ENCODE measurements around the gene PPIL6.

The PPIL6 gene

DNA sequence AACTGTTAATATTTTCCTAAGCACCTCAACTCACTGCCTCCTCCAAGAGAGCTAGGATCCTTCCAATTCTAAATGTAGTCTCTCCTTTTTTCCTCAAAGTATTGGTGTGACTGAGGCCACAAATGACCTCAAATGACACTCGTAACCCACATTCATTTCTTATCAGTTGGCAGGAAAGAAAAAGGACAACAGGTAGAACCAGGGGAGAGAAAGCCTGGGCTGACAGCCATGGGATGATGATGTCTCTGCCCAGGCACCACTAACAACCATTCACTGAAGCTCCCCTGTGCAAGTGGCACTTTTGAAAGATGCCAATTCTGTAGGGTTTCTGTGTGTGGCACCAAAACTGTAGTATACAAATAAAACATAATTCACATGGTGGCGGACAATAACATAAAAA lies 35.2 kb upstream of the PPIL6 start (continued):
- TF ChIP-seq, protein P1, sequence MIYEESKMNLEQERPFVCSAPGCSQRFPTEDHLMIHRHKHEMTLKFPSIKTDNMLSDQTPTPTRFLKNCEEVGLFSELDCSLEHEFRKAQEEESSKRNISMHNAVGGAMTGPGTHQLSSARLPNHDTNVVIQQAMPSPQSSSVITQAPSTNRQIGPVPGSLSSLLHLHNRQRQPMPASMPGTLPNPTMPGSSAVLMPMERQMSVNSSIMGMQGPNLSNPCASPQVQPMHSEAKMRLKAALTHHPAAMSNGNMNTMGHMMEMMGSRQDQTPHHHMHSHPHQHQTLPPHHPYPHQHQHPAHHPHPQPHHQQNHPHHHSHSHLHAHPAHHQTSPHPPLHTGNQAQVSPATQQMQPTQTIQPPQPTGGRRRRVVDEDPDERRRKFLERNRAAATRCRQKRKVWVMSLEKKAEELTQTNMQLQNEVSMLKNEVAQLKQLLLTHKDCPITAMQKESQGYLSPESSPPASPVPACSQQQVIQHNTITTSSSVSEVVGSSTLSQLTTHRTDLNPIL (CRISPR knock-in tag; IDR thresholded peaks at IDR 0.05; ENCODE audit: low read depth) = no peak
- TF ChIP-seq ZNF70 (CRISPR knock-in tag; IDR thresholded peaks at IDR 0.05) (no peak), OSR1 (CRISPR knock-in tag; IDR thresholded peaks at IDR 0.05) (no peak), PPARA (CRISPR knock-in tag; IDR thresholded peaks at IDR 0.05; ENCODE audit: borderline replicate concordance) (no peak), GLIS3 (CRISPR knock-in tag; IDR thresholded peaks at IDR 0.05) (no peak), TOX (CRISPR knock-in tag; IDR thresholded peaks at IDR 0.05; ENCODE audit: borderline replicate concordance) (no peak), CSDC2 (CRISPR knock-in tag; IDR thresholded peaks at IDR 0.05) (no peak), ARNTL (CRISPR knock-in tag; IDR thresholded peaks at IDR 0.05; ENCODE audit: borderline replicate concordance, low read depth) (no peak), ZNF8 (CRISPR knock-in tag; IDR thresholded peaks at IDR 0.05) (no peak), TCF4 (CRISPR knock-in tag; IDR thresholded peaks at IDR 0.05; ENCODE audit: borderline replicate concordance) (no peak)

DNA sequence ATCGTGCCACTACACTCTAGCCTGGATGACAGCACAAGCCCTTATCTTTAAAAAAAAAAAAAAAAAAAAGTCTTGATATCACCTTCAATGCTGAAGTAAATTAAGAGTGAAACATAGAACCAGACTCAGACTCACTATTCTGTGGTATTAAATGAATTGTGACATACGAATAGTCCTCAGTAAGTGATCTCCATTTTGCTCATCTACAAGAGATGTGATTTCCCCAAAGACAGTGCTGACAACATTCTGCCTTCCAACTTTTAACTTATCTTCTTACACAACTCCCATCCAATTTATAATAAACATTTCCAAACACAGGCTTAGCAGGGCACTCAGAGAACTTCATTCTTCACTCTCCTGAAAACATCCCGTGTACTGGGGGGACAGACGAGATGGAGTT lies 34.6 kb upstream of the PPIL6 start:
- TF ChIP-seq BACH2 (CRISPR knock-in tag; IDR thresholded peaks at IDR 0.05; ENCODE audit: borderline replicate concordance) = no peak
- TF ChIP-seq ZNF565 (CRISPR knock-in tag; conservative IDR thresholded peaks at IDR 0.05; ENCODE audit: low read depth) = no peak
- TF ChIP-seq, protein P2, sequence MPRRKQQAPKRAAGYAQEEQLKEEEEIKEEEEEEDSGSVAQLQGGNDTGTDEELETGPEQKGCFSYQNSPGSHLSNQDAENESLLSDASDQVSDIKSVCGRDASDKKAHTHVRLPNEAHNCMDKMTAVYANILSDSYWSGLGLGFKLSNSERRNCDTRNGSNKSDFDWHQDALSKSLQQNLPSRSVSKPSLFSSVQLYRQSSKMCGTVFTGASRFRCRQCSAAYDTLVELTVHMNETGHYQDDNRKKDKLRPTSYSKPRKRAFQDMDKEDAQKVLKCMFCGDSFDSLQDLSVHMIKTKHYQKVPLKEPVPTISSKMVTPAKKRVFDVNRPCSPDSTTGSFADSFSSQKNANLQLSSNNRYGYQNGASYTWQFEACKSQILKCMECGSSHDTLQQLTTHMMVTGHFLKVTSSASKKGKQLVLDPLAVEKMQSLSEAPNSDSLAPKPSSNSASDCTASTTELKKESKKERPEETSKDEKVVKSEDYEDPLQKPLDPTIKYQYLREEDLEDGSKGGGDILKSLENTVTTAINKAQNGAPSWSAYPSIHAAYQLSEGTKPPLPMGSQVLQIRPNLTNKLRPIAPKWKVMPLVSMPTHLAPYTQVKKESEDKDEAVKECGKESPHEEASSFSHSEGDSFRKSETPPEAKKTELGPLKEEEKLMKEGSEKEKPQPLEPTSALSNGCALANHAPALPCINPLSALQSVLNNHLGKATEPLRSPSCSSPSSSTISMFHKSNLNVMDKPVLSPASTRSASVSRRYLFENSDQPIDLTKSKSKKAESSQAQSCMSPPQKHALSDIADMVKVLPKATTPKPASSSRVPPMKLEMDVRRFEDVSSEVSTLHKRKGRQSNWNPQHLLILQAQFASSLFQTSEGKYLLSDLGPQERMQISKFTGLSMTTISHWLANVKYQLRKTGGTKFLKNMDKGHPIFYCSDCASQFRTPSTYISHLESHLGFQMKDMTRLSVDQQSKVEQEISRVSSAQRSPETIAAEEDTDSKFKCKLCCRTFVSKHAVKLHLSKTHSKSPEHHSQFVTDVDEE (CRISPR knock-in tag; IDR thresholded peaks at IDR 0.05) = no peak
- TF ChIP-seq RARB (CRISPR knock-in tag; IDR thresholded peaks at IDR 0.05) = no peak
- TF ChIP-seq, protein P3, sequence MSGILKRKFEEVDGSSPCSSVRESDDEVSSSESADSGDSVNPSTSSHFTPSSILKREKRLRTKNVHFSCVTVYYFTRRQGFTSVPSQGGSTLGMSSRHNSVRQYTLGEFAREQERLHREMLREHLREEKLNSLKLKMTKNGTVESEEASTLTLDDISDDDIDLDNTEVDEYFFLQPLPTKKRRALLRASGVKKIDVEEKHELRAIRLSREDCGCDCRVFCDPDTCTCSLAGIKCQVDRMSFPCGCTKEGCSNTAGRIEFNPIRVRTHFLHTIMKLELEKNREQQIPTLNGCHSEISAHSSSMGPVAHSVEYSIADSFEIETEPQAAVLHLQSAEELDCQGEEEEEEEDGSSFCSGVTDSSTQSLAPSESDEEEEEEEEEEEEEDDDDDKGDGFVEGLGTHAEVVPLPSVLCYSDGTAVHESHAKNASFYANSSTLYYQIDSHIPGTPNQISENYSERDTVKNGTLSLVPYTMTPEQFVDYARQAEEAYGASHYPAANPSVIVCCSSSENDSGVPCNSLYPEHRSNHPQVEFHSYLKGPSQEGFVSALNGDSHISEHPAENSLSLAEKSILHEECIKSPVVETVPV (CRISPR knock-in tag; IDR thresholded peaks at IDR 0.05) = no peak
- no peak for TF ChIP-seq GLIS3 (CRISPR knock-in tag; IDR thresholded peaks at IDR 0.05)
- no peak for TF ChIP-seq PPARA (CRISPR knock-in tag; IDR thresholded peaks at IDR 0.05; ENCODE audit: borderline replicate concordance)
- TF ChIP-seq, protein P4, sequence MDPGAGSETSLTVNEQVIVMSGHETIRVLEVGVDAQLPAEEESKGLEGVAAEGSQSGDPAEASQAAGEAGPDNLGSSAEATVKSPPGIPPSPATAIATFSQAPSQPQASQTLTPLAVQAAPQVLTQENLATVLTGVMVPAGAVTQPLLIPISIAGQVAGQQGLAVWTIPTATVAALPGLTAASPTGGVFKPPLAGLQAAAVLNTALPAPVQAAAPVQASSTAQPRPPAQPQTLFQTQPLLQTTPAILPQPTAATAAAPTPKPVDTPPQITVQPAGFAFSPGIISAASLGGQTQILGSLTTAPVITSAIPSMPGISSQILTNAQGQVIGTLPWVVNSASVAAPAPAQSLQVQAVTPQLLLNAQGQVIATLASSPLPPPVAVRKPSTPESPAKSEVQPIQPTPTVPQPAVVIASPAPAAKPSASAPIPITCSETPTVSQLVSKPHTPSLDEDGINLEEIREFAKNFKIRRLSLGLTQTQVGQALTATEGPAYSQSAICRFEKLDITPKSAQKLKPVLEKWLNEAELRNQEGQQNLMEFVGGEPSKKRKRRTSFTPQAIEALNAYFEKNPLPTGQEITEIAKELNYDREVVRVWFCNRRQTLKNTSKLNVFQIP (CRISPR knock-in tag; IDR thresholded peaks at IDR 0.05; ENCODE audit: borderline replicate concordance, low read depth) = no peak
- TF ChIP-seq, protein P5, sequence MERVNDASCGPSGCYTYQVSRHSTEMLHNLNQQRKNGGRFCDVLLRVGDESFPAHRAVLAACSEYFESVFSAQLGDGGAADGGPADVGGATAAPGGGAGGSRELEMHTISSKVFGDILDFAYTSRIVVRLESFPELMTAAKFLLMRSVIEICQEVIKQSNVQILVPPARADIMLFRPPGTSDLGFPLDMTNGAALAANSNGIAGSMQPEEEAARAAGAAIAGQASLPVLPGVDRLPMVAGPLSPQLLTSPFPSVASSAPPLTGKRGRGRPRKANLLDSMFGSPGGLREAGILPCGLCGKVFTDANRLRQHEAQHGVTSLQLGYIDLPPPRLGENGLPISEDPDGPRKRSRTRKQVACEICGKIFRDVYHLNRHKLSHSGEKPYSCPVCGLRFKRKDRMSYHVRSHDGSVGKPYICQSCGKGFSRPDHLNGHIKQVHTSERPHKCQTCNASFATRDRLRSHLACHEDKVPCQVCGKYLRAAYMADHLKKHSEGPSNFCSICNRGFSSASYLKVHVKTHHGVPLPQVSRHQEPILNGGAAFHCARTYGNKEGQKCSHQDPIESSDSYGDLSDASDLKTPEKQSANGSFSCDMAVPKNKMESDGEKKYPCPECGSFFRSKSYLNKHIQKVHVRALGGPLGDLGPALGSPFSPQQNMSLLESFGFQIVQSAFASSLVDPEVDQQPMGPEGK (CRISPR knock-in tag; IDR thresholded peaks at IDR 0.05; ENCODE audit: borderline replicate concordance) = no peak
- TF ChIP-seq ZNF70 (CRISPR knock-in tag; IDR thresholded peaks at IDR 0.05) = no peak
- no peak for TF ChIP-seq TCF4 (CRISPR knock-in tag; IDR thresholded peaks at IDR 0.05; ENCODE audit: borderline replicate concordance)
- TF ChIP-seq ZNF8 (CRISPR knock-in tag; IDR thresholded peaks at IDR 0.05) = no peak
- no peak for TF ChIP-seq ESRRG (CRISPR knock-in tag; IDR thresholded peaks at IDR 0.05)
- no peak for TF ChIP-seq ISL1 (CRISPR knock-in tag; IDR thresholded peaks at IDR 0.05)
- TF ChIP-seq TOX (CRISPR knock-in tag; IDR thresholded peaks at IDR 0.05; ENCODE audit: borderline replicate concordance) = no peak
- no peak for ATAC-seq

DNA sequence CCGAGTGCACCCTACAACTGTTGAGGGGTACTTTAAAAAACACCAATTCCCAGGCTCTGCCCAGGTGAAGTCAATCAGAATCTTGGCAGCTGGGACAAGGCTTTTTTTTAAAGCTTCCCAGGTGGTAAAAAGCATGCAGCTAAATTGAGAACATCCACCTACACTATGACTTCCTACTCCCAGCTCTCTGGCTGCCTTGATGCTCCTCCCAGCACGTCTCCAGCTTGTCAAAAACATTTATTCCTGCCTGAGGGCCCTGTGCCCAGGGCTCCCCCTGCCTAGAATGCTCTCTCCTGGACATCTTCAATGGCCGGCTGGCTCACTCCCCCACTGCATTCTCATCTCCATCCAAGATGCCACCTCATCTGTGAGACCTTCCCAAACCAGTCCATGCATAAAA lies 32.7 kb upstream of the PPIL6 start:
- no peak for TF ChIP-seq SNAI2 (CRISPR knock-in tag; IDR thresholded peaks at IDR 0.05)
- no peak for TF ChIP-seq ZC3H10 (CRISPR knock-in tag; IDR thresholded peaks at IDR 0.05)
- no peak for ATAC-seq
